GM12892 (cell line): ENCODE results near the gene TOR1B.

Experiments
- POLR2A ChIP-seq: IDR thresholded peaks from 2 replicates; pipeline ENCODE4 v1.6.1; 2011; ENCODE audit warnings: low read depth, low read length, control low read depth
- POLR2AphosphoS5 ChIP-seq: IDR thresholded peaks from 2 replicates; pipeline ENCODE4 v1.6.1; 2011; ENCODE audit warnings: low read depth, low read length, control low read depth
- TAF1 ChIP-seq: IDR thresholded peaks from 2 replicates; pipeline ENCODE4 v1.6.1; 2011; ENCODE audit warnings: low read depth, mild to moderate bottlenecking, control low read depth, low read length, borderline replicate concordance

GRCh38 chr9:129785866-129786265 is 17.1 kb upstream of the TOR1B start:
- TF ChIP-seq POLR2A = no peak
- no peak for TF ChIP-seq TAF1
- TF ChIP-seq POLR2AphosphoS5 = no peak
